Colonic mucosa (tissue), 4 donors: Measurements from ENCODE around the gene SNX27. TPM values are rescaled to one million over a fixed set of nuclear protein-coding genes. Genes with fewer than 3 reads are reported as not detected.

Experiments
- DNase-seq: peaks from one replicate; pipeline ENCODE4 v3.0.0-alpha.2; 2020
- H3K27ac ChIP-seq: fragments of 200-600 bp; one replicate; pipeline ENCODE4 v1.8.0; 2021
- H3K27me3 ChIP-seq: fragments of 200-600 bp; one replicate; pipeline ENCODE4 v1.8.0; 2021
- H3K36me3 ChIP-seq: fragments of 200-600 bp; one replicate; pipeline ENCODE4 v1.8.0; 2021
- H3K4me1 ChIP-seq: fragments of 200-600 bp; one replicate; pipeline ENCODE4 v1.8.0; 2021; ENCODE audit warnings: mild to moderate bottlenecking
- H3K4me3 ChIP-seq: fragments of 200-600 bp; one replicate; pipeline ENCODE4 v1.8.0; 2021
- H3K9ac ChIP-seq, 2 donors: one replicate each; pipeline ENCODE4 v1.7.0; 2013; ENCODE audit warnings: control low read depth in 2 of 2, low read depth in 2 of 2, low read length in 2 of 2
- H3K9me3 ChIP-seq: fragments of 200-600 bp; one replicate; pipeline ENCODE4 v1.8.0; 2021
- intact Hi-C: fragments of 100-400 bp; cut with DNase I; formaldehyde crosslinking; loops from one replicate; pipeline ENCODE4 v1.14.1; 2022
- total RNA-seq, 2 donors: library from RNA; stranded (reverse); fragmentation: NEBNext Ultra II Directional in 1 of 2; extraction: Animal tissue kit (Norgen Biotek cat#: 25700) in 1 of 2; gene quantifications; one replicate each; pipeline ENCODE4 v1.2.1, GENCODE V29; 2021
- TF ChIP-seq, protein P1 (sequence below): fragments of 200-600 bp; IDR thresholded peaks from one replicate; pipeline ENCODE4 v1.8.0; 2022; ENCODE audit warnings: antibody characterized with exemption, mild to moderate bottlenecking
- donor health status: healthy.
- donor health status: DM: no; HTN: no; CAD: no.
- donor health status: DM: no; HTN: no; CAD: no.

SNX27 gene
- total RNA-seq, 2 donors from 2014 or later = 28.7 to 32.0 TPM

DNA sequence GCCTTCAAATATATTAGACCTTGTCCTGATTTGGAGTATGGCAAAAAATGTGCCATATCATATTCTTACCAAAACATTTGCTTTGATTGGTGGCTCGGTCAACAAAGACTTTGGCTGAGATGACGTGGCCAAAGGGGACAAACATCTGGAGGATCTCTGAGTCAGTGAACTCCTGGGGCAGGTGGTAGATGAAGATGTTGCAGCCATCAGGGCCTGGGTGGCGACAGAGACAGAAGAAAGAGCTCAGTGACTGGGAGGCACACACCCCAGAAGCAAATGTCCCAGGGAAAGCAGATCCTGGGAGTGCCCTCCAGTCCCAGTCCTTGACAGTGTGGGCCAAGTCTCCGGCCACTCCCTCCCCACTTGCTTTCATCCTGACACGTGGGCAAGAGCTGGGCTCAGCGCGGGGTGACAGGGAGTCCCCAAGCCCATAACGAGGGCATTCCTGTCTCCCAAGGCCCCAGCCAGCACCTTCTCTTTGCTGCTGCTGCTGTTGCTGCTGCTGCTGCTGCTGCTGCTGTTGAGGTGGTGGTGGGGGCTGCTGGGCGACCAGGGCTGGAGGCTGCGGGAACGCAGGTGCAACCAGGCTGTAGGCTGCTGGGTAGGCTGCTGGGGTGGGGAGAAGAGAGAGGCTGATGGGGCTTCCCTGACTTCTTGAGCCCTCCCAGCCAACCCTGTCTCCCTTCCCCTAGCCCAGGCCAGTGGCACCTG is 94.1 kb downstream of the SNX27 start:
- no peaks in the 10 kb centered on the region for H3K27me3 ChIP-seq
- no peak overlapping the region for H3K9ac ChIP-seq
- no peaks in the 10 kb centered on the region for H3K36me3 ChIP-seq
- intact Hi-C loops = no loop called here
- peak; percentile 56 for DNase-seq
- TF ChIP-seq, protein P1, sequence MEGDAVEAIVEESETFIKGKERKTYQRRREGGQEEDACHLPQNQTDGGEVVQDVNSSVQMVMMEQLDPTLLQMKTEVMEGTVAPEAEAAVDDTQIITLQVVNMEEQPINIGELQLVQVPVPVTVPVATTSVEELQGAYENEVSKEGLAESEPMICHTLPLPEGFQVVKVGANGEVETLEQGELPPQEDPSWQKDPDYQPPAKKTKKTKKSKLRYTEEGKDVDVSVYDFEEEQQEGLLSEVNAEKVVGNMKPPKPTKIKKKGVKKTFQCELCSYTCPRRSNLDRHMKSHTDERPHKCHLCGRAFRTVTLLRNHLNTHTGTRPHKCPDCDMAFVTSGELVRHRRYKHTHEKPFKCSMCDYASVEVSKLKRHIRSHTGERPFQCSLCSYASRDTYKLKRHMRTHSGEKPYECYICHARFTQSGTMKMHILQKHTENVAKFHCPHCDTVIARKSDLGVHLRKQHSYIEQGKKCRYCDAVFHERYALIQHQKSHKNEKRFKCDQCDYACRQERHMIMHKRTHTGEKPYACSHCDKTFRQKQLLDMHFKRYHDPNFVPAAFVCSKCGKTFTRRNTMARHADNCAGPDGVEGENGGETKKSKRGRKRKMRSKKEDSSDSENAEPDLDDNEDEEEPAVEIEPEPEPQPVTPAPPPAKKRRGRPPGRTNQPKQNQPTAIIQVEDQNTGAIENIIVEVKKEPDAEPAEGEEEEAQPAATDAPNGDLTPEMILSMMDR = no peak
- H3K27ac ChIP-seq = no peak overlapping the region
- H3K9me3 ChIP-seq = no peaks in the 10 kb centered on the region
- H3K4me1 ChIP-seq = peaks cover 4% of the 10 kb centered on the region
- no peak overlapping the region for H3K4me3 ChIP-seq

DNA sequence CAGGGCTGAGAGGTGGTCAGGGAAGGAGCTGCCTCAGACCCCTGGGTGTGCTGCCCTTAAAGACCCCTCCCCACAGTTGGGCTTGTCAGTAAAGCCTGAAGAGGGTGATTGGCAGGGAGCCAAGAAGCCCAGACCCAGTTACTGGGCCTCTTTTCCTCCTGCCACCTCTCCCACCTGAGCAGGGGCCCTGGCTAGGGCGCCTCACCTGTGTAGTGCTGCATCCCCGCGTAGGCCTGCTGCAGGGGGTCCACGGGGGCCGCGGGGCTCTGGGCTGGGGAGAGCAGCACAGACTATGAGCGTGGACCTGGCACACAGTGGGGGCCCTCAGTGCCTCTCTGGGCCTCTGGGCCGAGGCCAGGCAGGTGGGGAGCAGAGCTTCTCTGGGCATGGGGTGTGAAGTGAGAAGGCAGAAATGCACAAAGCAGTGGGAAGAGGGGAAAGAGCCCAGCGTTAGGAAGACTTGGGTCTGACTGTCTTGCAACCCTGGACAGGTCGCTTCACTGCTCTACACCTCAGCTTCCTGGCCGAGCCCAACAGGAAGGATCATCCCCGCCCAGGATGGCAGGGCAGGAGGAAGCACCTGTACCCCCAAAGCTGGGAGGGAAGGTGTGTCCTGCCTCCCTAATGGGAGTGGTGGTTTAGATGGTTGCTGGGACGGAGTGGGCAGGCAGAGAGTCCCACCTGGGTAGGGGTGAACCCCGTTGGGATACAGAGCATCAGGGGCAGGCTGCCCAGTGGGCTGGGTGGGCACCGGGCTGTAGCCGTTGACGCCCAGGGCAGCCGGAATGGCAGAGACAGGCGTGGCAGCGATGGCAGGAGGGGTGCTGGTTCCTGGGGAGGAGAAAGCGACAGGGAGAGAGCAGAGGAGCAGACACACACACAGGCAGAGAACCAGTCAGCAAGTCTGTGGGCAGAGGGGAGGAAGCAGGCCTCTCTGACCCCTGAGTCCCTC is 94.9 kb downstream of the SNX27 start:
- H3K4me3 ChIP-seq = no peak overlapping the region
- no peak for DNase-seq
- H3K4me1 ChIP-seq = peaks cover 4% of the 10 kb centered on the region
- no peak overlapping the region for H3K27ac ChIP-seq
- TF ChIP-seq, protein P1 = no peak
- no peaks in the 10 kb centered on the region for H3K27me3 ChIP-seq
- no peaks in the 10 kb centered on the region for H3K9me3 ChIP-seq
- intact Hi-C loops = no loop called here
- H3K9ac ChIP-seq = no peak overlapping the region
- H3K36me3 ChIP-seq = no peaks in the 10 kb centered on the region

DNA sequence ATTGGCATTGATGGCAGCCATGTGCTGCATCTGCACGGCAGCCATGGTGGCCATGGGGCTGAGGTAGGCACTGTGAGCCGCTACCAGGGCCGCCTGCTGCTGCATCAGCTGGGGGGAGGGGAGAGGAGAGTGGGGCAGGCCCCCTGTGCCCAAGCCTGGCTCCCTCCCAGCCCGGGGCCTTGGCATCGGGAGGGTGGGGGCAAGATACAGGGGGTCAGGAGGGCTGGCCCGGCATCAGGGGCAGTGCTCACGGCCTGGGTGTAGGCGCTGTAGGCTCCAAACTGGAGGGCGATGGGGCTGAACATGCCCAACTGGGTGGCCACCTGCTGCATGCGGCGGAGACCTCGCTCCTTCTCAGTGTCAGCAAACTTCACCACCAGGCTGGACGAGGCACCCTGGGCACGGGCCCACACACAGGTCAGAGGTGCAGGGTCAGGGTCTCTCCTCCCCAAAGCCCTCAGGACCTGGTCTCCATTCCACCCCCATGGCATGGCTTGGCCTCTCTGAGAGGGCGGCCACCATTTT is 95.8 kb downstream of the SNX27 start:
- no peak overlapping the region for H3K9ac ChIP-seq
- DNase-seq = no peak
- peaks cover 4% of the 10 kb centered on the region for H3K4me1 ChIP-seq
- intact Hi-C loops = no loop called here
- no peak overlapping the region for H3K4me3 ChIP-seq
- H3K27me3 ChIP-seq = no peaks in the 10 kb centered on the region
- no peak overlapping the region for H3K27ac ChIP-seq
- no peaks in the 10 kb centered on the region for H3K9me3 ChIP-seq
- TF ChIP-seq, protein P1 = no peak
- H3K36me3 ChIP-seq = no peaks in the 10 kb centered on the region

DNA sequence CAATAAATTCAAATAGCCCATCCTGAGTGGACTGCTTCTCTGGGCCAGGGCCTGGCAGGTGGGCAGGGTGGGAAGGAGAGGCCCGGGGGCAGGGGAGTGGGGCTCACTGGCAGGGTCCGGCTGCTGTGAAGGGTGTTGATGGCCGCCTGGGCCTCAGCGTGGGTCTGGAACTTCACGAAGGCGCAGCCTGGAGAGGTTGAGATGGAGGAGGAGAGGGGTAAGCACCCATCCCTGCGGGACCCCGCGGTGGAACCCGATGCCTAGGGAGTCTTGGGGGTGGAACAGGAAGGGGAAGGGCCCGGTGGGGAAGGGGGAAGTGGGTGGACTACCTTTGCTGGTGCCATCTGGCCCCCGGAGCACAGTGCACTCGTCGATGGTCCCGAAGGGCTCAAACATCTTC is 97.0 kb downstream of the SNX27 start:
- Histone ChIP-seq H3K4me1 (peaks cover 4% of the 10 kb centered on the region), H3K27me3 (no peaks in the 10 kb centered on the region), H3K4me3 (no peak overlapping the region), H3K9me3 (no peaks in the 10 kb centered on the region), H3K36me3 (no peaks in the 10 kb centered on the region), H3K9ac (no peak overlapping the region), H3K27ac (no peak overlapping the region)
- TF ChIP-seq, protein P1 = no peak
- intact Hi-C loops = no loop called here
- no peak for DNase-seq

DNA sequence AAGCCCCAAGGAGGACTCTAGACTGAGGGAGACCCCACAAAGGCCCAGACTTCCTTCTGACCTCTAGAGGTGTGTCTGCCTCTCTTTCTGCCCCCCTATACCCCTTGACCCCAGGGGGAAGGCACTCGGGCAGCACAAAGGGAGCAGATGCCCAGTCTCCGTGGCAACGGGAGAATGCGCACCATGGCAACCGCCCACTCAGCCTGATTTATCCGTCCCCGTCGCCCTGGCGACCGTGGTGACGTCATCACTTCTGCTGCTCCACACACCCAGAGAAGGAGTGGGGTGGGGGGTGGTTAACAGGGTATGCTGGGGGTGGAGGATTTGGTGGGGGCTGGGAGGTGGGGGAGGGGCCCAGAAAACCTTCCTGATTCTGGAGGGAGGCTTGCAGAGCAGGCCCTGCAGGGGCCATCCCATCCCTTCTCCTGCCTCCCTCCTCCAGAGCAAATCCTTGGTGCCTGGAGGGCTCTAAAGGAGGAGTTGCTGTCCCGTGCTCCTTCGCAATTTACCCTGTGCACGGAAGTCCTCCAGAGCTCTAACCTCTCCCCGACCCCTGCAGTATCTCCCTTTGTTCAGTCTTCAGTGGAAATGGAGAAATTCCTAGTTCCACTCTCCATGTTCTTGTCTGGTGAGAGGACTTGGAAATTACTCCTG is 98.5 kb downstream of the SNX27 start:
- Histone ChIP-seq H3K4me3 (no peak overlapping the region), H3K9me3 (no peaks in the 10 kb centered on the region), H3K27ac (no peak overlapping the region), H3K9ac (no peak overlapping the region), H3K36me3 (no peaks in the 10 kb centered on the region), H3K27me3 (no peaks in the 10 kb centered on the region), H3K4me1 (peaks cover 4% of the 10 kb centered on the region)
- TF ChIP-seq, protein P1 = no peak
- intact Hi-C loops = no loop called here
- DNase-seq = no peak
